Fibroblast of the aortic adventitia (primary cell): Measurements from ENCODE around the gene CKB. TPM values are rescaled to one million over a fixed set of nuclear protein-coding genes. Genes with fewer than 3 reads are reported as not detected.

Source experiments
- DNase-seq: peaks from one replicate; pipeline ENCODE4 v3.0.0-alpha.2; 2010; ENCODE audit warnings: low read depth
- H3K4me3 ChIP-seq: 2 replicates; pipeline ENCODE4 v1.5.1; 2011; ENCODE audit warnings: low read depth, mild to moderate bottlenecking, control low read depth, low read length, moderate library complexity
- CTCF ChIP-seq: IDR thresholded peaks from 2 replicates; pipeline ENCODE4 v1.5.1; 2011; ENCODE audit warnings: mild to moderate bottlenecking, low read length, control low read depth, inconsistent platforms; ENCODE audit not compliant: insufficient read depth
- total RNA-seq: library from RNA; depleted of rRNA; stranded (reverse); fragments of >200 nt; gene quantifications from 2 replicates; pipeline ENCODE4 v1.2.3, GENCODE V29; 2012; ENCODE audit warnings: low replicate concordance

CKB gene
- total RNA-seq, 1 donor = 17.6 TPM

DNA sequence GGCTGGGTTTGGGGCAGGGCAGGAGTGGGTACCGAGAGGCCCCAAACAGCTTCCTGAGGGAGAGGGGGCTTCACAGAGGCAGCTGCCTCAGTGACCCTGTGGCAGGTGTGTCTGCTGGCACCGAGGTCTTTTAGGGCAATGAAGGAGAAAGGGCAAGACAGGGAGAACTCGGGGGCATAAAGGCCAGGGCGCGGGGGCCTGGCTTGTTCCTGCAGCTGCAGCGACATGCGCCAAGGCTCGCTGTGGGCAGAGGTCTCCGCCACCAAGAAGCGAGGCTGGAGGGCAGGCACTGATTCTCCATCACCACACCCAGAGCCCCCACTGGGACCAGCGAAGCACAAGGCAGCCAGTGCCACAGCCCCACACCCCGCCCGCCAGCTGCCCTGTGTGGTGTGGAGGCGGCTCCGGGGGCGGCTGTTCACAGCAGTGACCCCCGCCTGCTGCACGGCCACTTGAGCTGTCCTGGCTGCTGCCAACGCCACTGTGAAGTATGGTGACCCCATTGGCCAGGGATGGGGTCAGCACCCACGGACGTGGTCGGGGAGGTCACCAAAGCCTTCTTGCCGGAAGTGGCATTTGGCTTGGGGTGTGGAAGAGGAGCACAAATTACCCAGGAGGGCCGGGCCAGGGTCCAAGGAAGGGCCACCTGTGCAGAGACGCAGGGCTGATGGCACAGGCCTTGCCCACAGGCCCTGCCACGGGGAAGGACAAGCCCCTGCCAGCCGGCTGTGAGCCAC is 23.5 kb upstream of the CKB start:
- no peak for DNase-seq
- no peak for TF ChIP-seq CTCF
- H3K4me3 ChIP-seq = no peak overlapping the region

- no peak for TF ChIP-seq CTCF
- H3K4me3 ChIP-seq = no peak overlapping the region
- DNase-seq = no peak
These were observed 22.7 kb upstream of the CKB start for GRCh38 chr14:103545219-103545914.

- no peak for DNase-seq
- no peak for TF ChIP-seq CTCF
- no peak overlapping the region for H3K4me3 ChIP-seq
These were observed 22.0 kb upstream of the CKB start for GRCh38 chr14:103544388-103545218.

DNA sequence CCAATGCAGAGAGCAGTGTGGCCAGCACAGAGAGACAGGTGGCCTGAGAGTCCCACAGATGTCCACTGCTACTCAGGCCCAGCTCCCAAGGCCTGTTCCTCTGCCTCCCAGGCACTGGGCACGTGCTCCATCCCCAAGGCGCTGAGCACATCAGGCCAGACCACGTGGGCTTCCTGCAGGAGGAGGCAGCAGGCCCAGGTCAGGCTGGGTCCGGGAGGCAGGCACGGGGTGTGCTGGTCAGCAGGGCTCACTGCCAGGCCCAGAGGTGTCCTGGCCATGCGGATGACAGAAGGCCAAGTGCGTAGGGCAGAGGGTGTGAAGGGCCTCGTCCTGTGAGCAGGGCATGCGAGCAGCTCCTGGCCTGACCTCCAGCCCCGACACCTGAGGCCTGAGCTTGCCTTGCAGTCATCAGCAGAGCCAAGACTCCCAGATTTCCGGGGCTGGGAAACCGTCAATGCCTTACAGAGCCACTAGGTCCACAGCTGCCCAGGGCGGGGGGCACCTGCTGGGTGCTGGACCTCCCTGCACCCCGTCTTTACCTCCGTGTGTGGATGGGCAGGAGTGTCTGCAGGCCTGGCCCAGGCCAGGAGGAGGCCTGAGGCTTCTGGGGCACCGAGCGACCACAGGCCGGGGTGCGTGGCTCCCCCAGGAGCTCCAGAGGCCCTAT is 21.2 kb upstream of the CKB start:
- no peak overlapping the region for H3K4me3 ChIP-seq
- no peak for DNase-seq
- no peak for TF ChIP-seq CTCF

GRCh38 chr14:103543140-103543539 is 20.5 kb upstream of the CKB start:
- TF ChIP-seq CTCF = no peak
- H3K4me3 ChIP-seq = no peak overlapping the region
- DNase-seq = no peak

DNA sequence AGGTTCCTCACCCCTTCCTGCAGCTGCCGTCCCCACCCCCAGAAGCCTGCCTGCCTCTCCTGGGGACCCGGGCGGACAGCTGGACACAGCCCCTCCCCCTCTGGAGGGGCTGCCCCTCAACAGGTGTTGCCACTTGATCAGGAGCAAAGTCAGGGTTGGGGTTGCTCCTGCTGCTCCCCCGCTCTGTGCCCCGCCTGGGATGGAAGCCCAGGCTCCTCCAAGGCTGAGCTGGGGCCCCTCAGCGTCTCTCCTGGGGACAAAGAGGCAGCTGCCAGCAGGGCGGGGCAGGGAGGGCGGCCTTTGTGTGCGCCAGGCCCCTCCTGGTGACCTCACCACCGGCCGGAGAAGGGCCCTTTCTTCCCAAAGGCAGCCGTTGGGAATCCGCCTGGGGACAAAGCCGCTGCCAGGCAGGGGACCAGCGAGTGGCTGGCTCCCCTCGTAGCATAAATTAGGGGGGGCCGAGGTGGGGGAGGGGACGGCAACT is 20.0 kb upstream of the CKB start:
- TF ChIP-seq CTCF = no peak
- no peak for DNase-seq
- H3K4me3 ChIP-seq = no peak overlapping the region
